SK-N-SH (cell line): Measurements from ENCODE around the gene ADM.

Source experiments
- CTCF ChIP-seq: fragments of 200-600 bp; sonication (generic); IDR thresholded peaks from 2 replicates; pipeline ENCODE4 v1.6.1; 2017; ENCODE audit warnings: antibody characterized with exemption, mild to moderate bottlenecking, moderate library complexity
- FOXM1 ChIP-seq: IDR thresholded peaks from 2 replicates; pipeline ENCODE4 v1.4.0; 2012; ENCODE audit warnings: low read depth, mild to moderate bottlenecking

- no peak for TF ChIP-seq FOXM1
- no peak for TF ChIP-seq CTCF
These were observed 1.1 kb upstream of the ADM start for GRCh38 chr11:10303558-10304363.
